LNCaP clone FGC (cell line): ENCODE data around the gene SLC8B1.
A peak's percentile ranks its signal among the peaks of the same experiment; 100 is the strongest.
"Not testable (repeated sequence)": the region's sequence is repeated elsewhere in the genome, so short reads cannot be mapped to it uniquely, and the experiment has no call there.

Source experiments
- DNase-seq: peaks from one replicate; pipeline ENCODE4 v3.0.0-alpha.2; 2011; ENCODE audit warnings: low read depth
- H3K4me3 ChIP-seq: 2 replicates; pipeline ENCODE4 v1.5.1; 2011; ENCODE audit warnings: mild to moderate bottlenecking, low read depth, low read length, control low read depth
- TF ChIP-seq, protein P1 (sequence below): IDR thresholded peaks from 2 replicates; pipeline ENCODE4 v1.5.1; 2012; ENCODE audit warnings: mild to moderate bottlenecking; ENCODE audit not compliant: control insufficient read depth, insufficient read depth; ENCODE audit errors: extremely low read depth

SLC8B1 gene

DNA sequence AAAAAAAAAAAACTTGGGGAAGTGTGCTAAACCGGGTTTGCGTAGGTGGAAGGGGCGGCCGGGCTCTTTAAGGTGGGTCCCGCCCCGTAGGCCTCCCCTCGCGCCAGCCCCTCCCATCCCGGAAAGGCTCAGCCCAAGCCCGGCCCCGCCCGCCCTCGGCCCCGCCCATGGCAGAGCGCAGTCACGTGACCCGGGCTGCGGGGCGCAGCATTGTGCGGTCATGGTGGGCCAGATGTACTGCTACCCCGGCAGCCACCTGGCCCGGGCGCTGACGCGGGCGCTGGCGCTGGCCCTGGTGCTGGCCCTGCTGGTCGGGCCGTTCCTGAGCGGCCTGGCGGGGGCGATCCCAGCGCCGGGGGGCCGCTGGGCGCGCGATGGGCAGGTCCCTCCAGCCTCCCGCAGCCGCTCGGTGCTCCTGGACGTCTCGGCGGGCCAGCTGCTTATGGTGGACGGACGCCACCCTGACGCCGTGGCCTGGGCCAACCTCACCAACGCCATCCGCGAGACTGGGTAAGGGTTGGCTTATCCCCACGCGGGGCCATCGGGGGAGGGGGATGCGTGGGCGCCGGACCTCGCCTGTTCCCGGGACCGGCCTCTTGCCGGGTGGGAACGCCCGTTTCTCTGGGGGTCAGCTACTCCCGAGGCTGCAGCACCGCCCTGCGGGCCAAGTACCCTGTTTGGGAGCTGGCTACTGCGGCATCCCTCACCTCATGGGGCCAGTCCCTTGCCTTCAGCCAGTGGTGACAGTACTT, 23.6 kb upstream of the SLC8B1 start, which contains the start of gene PLBD2:
TSS of gene PLBD2 (plus strand) at position 207 of the 752 bp plus-strand sequence. CDS start at position 221, 14 bp downstream.
- peak within 1 kb of the TSS; percentile 88 for H3K4me3 ChIP-seq
- peak; percentile 63 for DNase-seq
- TF ChIP-seq, protein P1, sequence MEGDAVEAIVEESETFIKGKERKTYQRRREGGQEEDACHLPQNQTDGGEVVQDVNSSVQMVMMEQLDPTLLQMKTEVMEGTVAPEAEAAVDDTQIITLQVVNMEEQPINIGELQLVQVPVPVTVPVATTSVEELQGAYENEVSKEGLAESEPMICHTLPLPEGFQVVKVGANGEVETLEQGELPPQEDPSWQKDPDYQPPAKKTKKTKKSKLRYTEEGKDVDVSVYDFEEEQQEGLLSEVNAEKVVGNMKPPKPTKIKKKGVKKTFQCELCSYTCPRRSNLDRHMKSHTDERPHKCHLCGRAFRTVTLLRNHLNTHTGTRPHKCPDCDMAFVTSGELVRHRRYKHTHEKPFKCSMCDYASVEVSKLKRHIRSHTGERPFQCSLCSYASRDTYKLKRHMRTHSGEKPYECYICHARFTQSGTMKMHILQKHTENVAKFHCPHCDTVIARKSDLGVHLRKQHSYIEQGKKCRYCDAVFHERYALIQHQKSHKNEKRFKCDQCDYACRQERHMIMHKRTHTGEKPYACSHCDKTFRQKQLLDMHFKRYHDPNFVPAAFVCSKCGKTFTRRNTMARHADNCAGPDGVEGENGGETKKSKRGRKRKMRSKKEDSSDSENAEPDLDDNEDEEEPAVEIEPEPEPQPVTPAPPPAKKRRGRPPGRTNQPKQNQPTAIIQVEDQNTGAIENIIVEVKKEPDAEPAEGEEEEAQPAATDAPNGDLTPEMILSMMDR: 0 out of 2 replicates have a peak, but pooled peaks have one; percentile 8

DNA sequence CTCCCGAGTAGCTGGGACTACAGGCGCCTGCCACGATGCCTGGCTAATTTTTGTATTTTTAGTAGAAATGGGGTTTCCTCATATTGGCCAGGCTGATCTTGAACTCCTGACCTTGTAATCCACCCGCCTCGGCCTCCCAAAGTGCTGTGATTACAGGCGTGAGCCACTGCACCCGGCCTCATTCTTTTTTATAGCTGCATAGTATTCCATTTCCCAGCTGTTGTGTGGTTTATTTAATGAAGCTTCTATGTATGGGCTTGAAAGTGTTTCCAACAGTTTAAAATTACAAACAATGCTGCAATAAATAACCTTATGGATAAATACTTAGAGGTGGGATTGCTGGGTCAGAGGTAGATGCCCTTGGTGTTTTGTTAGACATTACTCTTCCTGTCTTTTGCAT, 19.3 kb upstream of the SLC8B1 start:
- DNase-seq: not testable (repeated sequence)

DNA sequence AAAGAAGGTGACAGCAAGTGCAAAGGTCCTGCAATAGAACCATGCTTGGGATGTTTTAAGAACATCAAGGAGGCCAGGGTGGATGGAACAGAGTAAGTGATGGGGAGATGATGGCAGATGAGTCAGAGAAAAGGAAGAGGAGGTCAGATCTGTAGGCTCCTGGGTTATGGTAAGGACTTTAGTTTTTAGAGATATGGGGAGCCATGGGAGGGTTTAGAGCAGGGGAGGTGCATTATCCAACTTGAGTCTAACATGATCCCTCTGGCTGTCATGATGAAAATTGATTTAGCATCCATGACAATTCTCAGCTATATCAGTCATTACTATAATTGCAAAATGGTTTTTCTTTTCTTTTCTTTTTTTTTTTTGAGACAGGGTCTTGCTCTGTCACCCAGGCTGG, 16.2 kb upstream of the SLC8B1 start:
- no peak for DNase-seq
- H3K4me3 ChIP-seq: no peak overlapping the region
- TF ChIP-seq, protein P1: no peak

More for the DNA sequence above, 19.3 kb upstream of the SLC8B1 start:
- not testable (repeated sequence) for H3K4me3 ChIP-seq

DNA sequence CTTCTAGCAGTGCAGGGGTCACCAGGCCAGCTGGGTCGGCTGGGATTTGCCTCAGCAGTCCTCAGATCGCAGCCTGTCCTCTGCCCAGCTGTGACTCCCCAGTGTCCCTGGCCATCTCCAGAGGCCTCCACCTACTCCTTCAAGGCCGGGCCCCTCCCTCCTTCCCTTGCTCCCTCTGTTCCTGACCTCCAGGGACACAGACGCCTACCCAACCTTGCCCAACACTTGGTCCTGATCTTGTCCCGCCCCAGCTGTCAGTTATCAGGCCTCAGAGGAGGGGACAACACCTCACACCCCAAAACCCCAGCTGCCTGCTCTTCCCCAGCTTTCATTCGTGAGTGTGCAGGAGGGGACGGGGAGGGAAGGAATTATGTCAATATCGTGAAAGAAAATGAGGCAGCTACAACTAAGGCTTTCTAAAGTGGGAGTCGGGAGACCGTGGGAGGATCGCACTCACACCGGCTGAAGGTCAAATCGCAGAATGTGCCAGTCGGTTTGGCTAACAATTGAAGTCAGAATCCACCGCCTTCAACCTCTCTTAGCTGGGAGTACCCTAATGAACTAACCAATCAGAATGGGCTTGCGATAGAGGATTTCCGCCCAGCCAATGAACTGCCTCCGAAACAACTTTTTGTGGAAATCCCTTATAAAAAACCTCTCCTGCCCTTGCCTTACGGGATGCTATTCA, 14.1 kb upstream of the SLC8B1 start:
- no peak overlapping the region for H3K4me3 ChIP-seq
- DNase-seq: no peak
- TF ChIP-seq, protein P1: no peak

DNA sequence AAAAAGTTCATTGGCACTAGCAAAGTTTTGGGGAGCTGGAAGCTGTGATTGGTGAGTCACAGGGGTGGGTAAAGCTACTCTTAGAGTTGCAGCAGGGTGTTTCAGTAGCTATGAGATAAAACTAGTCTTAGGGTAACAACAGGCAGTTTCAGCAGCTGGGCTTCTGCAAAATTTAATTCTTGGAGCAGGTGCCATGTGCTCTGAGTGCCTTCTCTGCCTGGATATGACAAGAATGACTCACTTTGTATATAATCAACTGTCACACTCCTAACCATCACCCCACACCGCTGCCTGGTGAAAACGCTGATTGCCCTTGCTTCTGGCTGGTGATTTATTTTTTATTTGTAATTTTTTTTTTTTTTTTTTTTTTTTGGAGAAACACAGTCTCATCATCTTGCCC, 13.0 kb upstream of the SLC8B1 start:
- H3K4me3 ChIP-seq: no peak overlapping the region
- DNase-seq: no peak
- TF ChIP-seq, protein P1: no peak

DNA sequence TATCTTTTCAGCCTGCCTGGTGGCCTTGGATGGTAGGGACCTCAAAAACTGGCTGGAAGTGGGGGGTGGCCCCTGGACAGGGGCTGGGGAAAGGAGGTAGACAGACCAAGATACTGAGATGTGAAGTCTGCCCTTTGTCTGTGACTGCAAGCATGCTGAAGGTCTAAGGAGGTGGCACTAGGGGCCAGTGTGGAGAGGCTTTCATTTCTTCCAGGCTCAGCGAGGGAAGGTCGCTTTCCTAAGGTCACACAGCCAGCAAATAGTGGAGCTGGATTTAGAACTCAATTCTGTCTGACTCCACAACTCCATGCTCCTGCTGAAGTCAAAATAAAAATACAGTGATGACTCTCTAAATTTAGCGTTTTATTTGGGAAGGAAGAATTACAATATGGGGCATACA, 12.2 kb upstream of the SLC8B1 start:
- no peak for DNase-seq
- no peak overlapping the region for H3K4me3 ChIP-seq
- TF ChIP-seq, protein P1: no peak

DNA sequence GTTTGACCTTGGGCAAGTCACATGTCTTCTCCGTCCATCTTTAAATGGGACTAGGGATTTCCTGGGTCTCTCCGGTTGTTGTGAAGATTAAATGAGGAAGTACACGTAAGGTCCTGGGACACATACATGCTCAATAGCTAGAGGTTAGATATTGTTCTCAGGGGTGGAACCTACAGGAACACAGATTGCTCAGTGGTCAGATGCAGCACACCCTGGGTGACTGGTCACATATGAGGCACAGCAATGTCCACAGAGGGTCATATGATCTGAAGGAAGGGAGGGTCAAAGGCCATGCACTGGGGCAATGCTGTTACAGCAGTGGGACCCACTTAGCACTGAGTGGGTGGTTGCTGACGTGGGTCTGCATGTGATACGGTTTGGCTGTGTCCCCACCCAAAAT, 11.4 kb upstream of the SLC8B1 start:
- H3K4me3 ChIP-seq: no peak overlapping the region
- TF ChIP-seq, protein P1: no peak
- DNase-seq: no peak
